GM21576 (cell line): ENCODE measurements around the gene CA11.

Source experiments
- ATAC-seq: cut with Tn5 transposase; IDR thresholded peaks from one replicate; pipeline ENCODE4 v1.9.1; 2021; ENCODE audit warnings: mild to moderate bottlenecking, moderate library complexity; ENCODE audit not compliant: unreplicated experiment

The CA11 gene

DNA sequence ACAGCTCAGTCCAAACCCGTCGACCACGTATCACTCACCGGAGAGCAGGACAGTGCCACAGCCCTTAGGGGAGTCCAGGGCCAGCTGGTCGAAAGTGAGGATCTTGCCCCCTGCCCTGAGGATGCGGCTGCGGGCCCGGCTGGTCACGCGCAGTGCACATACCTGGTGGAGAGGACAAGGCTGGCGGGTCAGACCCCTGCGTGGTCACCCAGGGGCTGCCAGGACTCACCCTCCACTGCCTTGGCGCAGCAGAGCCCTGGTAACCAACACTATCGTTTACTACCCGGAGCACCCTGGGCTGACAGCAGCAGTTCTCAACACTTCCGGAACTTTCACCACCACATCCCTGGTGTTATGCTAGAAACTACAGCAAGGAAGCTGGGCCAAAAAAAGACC lies 29.9 kb downstream of the CA11 start:
- no peak for ATAC-seq

DNA sequence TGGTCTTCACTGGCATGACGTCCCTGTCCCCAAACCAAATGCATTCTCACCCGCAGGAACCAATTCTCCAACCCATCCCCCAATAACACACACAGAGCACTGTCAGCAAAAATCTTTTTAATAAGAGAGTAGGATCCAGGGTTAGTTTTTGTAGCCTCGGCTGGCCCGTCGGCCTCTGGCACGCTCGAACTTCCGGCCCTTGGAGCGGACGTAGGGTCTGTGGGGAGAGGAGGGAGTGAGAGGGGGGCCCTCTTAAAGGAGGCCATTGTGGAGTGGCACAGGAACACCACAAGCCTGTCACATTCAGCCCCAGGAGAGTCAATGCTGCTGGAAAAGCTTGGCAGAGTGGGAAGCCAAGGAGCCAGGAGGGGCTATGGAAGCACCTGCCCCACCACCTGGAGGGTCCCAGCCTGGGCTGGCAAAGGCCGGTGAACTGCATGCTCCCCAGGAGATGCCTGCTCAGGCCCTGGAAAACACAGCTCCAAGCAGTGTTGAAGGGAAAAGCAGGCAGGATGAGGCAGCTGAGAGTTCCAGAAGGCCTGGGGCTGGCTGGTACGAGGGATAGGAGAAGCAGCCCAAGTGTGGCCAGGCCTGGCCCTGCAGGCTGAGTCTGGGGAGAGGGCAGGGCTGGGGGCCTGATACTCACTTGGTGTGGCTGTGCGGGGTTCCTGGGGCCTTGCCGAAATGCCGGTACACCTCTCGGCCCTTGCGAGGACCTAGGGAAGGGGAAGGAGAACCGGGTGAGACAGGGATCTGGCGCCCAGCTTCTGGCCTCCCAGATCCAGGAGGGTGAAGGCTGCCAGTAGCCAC lies 30.6 kb downstream of the CA11 start:
- ATAC-seq, result no peak

DNA sequence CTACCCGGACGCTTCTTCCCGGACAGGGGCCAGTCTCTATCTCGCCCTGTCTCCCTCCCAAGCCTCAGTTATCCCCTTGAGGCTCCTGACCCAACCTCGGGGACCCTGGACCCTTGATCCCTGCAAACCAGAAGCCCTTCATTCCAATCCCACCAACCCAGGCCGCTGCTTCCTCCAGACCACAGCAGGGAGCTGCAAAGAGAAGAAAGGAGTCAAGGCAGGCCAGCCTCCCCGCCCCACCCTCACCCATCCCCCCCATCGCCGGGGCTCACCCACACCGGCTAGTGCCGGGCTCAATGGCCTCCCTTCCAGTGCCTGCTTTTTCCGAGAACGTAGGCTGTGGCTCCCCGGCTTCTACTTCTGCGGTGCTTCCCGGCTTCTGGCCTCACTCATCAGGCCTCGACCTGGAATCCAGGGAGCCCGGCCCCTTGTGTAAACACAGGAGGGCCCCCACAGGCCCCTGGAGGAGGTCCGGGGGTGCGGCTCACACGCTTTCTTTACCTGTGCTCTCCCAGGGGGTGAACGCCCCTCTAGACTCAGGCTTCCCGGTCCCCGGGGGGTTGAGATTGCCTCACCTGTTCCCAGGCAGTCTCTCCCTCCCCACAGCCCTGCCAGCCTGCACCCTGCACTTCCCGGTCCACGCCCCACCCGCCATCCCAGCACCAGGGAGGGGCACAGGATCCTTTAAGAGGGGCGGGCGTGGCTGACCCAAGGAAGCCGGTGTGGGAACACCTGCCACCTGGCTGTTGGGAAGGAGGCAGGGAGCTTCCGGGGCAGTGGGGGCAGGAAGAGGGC lies 31.4 kb downstream of the CA11 start, which contains the start of gene FAM83E:
FAM83E (minus strand) TSS at position 641 of the 795 bp plus-strand sequence. CDS start 1,704 bp downstream, outside the sequence.
- ATAC-seq, result no peak

DNA sequence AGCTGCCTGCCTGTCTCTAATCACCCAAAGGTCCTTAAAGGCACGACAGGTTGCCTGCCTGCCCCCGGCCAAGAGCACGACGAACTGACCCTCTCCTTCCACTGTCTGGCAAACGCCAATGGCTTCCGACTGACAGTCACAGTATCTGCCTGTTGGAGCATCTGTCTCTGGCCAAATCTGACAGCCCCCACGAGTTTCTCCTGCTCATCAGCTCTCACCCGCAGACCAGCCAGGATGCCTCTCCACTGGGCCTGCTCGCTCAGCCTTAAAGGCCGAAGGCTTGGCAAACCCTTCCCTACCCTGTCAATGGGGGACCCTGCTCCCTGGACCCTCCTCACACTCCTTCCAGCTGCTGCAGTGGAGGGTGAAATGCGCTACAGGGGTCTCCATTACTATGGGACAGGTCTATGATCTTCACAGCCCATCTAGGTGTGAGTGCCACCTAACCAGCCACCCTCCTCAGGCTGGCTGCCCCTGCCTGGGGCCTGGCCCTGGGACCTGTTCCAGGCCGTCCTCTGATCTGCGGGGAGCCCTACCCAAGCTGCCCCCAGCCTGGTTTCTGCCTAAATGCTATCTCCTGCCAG lies 32.0 kb downstream of the CA11 start:
- ATAC-seq, result no peak

DNA sequence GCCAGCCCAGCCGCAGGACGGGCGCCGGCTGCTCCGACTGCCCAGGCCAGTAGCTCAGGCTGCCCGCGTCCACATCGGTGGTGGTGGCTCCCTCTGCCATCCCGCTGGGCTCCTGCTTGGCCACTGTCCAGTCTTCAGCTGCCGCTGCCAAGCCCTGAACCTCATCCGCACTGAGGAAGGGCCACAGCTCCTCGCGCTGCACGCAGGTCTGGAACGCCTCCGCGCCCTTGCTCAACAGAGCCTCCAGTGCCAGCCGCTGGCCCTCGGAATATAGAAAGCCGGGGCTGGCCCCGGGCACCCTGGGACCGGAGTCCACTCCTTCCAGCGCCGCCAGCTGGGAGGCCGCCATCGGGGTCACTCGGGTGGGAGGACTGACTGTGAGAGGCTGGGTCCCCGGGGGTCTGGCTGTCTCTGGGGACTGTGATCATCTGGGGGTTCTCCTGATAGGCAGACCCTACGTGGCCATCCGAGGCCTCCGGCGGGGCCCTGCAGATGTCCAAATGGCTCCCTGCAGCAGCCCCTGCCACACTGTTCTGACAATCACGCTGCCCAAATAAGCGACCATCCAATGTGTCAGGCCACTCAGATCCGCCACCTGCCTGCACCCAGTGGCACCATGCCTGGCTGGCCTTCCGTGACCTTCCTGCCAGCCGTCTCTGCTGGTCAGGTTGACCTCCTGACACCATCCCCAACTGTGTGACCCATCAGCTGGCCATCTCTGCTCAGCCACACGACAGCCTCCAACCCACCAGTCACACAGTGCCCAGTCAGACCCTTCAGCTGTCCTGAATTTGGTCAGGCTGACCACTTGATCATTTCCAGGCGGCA lies 32.7 kb downstream of the CA11 start:
- no peak for ATAC-seq

DNA sequence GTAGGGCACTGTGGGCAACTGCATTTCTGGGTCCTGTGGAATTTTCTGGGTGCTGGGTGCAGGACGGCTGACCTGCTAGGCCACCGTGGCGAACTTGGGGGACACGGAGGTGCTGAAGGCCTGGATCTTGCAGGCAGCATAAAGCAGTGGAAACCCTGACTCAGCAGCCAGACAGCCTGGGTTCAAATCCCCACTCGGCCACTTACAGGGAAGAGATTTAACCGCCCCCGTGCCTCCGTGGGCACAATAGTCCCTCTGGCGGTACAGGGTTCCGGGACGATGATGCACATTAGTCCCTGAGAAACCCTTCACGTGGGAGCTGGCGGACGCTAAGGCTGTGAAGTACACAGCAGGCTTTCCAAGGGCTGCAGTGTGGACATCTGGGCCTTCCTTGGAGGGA lies 34.1 kb downstream of the CA11 start:
- no peak for ATAC-seq

DNA sequence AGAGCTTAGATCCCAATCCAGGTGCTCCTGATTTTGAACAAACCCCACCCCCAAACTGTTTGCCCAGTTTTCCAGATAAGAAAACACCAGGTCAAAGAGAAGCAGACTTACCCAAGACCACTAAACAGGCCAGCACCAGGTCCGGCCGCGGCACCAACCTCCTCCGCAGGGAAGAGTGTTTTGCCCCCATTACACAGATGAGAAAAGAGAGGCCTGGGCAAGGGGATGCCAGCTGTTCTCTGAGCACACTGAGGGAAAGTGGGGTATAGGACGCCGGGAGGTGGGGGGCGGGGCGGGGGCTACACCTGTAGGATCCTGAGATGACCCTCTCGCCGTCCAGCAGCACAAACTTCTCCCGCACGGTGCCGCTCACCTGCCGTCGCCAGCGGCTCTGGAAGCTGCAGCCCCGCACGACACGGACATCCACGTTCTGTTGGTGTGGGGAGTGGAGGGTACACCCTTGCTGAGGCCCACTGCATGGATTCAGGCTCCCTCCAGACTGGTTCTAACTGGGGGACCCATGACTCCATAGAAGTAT lies 36.3 kb downstream of the CA11 start:
- no peak for ATAC-seq

DNA sequence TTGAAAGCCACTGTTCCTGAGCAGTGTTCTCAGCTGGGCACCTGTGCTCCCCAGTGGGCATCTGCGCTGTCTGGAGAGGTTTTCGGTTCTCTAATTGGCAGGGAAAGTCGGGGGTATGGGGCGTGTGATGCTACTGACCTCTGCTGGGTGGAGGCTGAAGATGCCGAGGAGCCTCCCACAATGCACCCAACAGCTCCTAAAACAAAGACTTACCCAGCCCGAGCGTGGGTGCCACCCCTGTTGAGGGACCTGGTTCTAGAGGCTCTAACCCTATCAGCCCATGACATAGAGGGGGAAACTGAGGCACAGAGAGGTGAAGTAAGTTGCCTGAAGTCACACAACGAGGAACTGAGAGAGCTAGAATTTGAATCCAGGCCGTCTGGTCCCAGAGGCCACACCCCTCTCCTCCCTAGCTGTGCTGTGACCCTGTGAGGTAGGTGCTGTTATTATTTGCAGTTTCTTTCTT lies 37.2 kb downstream of the CA11 start:
- no peak for ATAC-seq

DNA sequence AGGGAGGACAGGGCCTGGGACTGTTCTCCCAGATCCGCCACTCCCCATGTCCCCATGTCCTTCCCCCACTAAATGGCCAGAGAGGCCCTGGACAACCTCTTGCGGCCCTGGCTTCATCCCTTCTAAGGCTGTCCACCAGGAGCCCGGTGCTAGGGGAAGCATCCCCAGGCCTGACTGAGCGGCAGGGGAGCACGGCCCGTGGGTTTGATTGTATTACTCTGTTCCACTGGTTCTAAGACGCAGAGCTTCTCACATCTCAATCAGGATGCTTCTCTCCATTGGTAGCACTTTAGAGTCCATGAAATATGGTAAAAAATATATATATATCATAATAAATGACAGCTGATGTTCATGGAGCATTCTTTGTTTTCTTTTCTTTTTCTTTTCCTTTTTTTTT lies 38.6 kb downstream of the CA11 start:
- no peak for ATAC-seq

DNA sequence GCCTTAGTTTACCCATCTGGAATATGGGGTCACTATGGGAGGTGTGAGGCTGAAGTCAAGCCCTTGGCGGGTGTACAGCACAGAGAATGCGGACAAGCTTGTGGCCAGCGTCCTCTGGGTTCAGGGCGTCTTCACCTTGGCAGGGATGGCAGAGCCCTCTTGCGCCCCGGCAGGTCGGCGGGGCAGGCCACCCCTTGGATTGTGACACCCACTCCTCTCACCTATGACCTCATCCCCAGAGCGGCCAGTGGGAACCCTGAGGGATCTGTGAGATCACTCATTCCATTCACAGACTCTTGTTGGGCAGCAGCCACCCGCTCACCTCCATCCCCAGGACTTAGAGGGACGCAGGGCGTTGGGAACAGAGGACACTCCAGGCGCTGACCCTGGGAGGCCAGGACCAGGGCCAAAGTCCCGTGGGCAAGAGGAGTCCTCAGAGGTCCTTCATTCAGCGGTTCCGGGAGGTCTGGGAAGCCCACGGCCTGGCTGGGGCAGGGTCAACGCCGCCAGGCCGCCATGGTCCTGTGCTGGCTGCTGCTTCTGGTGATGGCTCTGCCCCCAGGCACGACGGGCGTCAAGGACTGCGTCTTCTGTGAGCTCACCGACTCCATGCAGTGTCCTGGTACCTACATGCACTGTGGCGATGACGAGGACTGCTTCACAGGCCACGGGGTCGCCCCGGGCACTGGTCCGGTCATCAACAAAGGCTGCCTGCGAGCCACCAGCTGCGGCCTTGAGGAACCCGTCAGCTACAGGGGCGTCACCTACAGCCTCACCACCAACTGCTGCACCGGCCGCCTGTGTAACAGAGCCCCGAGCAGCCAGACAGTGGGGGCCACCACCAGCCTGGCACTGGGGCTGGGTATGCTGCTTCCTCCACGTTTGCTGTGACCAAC lies 39.3 kb downstream of the CA11 start, which contains the start of gene SPACA4:
SPACA4 (plus strand) TSS at position 280 of the 896 bp plus-strand sequence; CDS start at position 517, 237 bp downstream.
- no peak for ATAC-seq

DNA sequence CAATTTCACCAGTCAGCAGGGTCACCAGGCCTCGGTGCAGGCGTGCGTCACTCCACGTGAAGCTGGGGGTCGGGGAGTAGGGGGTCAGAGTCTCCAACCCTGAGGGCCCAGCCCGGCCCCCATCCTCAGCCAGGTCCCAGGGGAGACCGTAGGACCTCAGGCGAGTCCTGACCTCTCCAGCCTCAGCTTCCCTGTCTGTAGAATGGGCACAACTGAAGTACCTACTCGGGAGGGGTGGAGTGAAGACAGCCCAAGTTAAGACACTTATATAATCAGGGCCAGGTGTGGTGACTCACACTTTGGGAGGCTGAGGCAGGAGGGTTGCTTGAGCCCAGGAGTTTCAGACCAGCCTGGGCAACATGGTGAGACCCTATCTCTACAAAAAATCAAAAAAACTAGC lies 42.1 kb downstream of the CA11 start:
- no peak for ATAC-seq

DNA sequence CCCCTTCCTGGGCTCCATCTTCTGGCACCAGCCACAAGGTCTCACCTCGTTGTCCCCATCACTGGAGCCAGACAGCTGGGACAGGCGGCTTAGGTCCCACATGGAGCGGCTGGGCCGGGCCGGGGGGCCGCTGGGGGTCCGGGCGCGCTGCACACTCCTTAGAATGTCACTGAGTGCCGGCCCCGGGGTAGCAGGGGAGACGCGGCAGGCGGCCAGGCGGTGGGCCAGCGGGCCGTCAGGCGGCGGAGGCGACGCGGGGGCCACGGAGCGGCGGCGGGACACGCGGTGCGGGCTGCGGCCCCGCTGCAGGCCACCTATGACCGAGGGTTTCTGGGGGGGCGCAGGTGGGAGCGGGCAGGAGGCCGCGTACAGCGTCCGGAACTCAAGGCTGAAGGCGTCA lies 42.5 kb downstream of the CA11 start:
- ATAC-seq, result no peak

DNA sequence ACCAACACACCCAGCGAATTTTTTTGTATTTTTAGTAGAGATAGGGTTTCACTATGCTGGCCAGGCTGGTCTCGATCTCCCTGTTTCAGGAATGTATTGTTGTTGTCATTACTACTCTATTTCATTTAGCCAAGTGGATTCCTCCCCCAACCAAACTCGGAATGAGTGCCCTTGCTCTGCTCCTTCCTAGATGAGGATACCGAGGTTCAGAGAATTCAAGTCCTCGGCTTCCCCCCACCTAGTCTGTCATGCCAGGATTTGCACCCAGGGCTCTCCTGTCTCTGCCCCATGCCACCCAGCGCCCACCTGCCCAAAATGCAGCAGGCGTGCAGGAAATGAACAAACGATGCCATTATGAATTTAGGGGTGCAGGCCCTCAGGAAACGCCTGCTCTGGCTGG lies 43.0 kb downstream of the CA11 start:
- no peak for ATAC-seq

DNA sequence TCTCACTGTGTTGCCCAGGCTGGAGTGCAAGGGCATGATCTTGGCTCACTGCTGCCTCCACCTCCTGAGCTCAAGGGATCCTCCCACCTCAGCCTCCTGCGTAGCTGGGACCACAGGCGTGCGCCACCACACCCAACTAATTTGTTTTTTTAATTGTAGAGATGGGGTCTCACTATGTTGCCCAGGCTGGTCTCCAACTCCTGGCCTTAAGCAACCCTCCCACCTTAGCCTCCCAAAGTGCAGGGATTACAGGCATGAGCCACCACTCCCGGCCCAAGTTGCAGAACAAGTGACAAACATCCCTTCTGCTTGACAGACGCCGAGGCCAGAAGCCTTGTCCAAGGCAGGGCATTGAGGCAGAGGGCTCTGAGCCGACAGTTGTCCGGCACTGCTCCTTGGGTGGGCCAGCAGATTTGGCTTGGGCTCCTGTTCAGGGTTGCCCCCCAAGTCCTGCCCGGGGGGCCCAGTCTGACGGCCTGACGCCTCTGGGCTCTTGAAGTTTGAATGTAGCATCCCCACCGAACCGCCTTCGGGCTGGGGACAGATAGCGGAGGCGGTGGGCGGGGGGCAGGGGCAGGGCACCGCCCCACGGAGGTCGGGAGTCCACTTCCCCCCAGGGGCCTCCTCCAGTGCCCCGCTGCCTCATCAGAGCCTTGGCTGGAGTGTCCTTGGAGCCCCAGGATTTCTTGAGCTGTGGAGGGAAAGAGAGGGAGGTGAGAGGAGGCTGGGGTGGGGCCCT lies 45.1 kb downstream of the CA11 start:
- ATAC-seq, result no peak

DNA sequence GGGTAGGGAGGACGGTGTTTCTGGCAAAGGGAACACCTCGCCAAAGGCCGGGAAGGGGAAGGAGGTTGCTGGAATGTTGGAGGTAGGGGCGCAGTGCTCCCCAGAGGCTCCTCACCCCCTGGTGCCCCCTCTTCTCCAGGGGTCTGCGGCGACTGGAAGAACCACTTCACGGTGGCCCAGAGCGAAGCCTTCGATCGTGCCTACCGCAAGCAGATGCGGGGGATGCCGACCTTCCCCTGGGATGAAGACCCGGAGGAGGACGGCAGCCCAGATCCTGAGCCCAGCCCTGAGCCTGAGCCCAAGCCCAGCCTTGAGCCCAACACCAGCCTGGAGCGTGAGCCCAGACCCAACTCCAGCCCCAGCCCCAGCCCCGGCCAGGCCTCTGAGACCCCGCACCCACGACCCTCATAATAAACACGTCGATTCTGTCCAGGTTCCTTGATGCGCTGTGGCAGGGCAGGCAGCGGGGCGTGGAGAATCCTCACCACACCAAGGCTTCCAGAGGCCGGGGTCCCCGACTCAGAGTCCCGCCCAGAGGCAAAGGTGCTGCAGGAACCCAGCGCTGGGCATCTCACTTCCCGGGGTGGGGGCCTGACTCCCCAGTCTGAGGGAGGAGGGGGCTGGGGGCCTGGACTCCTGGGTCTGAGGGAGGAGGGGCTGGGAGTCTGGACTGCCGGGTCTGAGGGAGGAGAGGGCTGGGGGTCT lies 46.8 kb downstream of the CA11 start:
- ATAC-seq, result no peak

DNA sequence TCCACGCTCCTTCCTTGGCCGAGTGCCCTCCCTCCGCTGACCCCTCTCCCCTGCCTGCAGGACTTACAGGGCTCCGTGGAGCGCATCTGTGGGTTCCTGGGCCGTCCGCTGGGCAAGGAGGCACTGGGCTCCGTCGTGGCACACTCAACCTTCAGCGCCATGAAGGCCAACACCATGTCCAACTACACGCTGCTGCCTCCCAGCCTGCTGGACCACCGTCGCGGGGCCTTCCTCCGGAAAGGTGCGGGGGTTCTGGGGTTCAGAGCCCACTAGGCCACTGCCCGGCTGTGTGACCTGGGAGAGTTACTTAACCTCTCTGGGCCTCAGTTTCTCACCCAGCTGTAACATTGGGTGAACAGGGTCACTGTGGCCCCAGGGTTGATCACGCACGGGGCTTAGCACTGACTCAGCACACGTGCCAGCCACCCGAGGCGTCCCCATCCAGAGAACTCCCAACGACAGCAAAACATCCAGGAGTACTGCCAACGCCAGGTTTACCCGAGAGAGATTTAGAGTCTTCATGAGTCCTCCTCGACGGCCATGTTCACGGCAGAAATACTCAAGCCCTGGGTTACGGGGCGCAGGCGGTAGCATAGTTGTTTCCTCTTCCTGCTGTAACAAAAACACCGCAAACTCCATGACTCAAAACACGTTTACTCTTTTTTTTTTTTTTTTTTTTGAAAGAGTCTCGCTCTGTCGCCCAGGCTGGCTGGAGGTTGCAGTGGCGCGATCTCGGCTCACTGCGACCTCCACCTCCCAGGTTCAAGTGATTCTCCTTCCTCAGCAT lies 49.1 kb downstream of the CA11 start:
- ATAC-seq, result no peak

DNA sequence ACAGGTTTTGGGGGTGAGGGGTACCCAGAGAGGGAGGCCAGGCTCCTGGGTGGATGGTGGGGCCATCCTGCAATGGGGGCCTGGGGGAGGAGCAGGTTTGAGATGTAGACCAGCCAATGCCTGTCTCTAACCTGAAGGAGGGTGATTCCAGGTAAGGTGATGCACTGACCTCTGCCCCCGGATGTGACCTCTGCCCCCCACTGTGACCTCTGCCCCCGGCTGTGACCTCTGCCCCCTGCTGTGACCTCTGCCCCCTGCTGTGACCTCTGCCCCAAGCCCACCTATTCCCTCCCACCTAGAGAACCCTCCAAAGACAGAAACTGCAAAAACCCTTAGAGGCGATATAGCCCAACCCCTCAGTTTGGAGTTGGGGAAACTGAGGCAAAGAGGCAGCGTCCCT lies 49.8 kb downstream of the CA11 start:
- no peak for ATAC-seq
